NCI-H82 (cell line): ENCODE measurements around the gene CHN2.

ENCODE experiments used
- DNase-seq: peaks from one replicate; lab custom pipeline; 2025; lab: John Stamatoyannopoulos, UW

Gene CHN2

DNA sequence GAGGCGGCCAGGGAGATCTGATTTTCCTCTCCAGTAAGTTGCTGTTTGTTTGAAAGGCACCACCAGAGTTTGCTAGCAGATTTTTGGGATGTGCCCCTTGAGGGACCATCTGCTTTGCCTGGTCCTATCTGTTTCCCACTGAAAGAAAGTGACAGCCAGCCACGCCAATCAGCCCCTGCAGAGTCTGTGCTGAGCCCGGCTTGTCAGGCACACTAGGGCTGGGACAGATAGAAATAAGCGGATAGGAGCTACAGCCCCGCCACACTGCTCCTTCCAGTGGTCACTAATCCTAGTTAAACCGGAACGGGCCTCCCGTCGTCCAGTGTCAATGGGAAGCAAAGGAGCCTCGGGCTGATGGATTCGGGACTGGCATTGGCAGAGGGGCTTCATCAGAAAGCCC, 207.2 kb downstream of the CHN2 start:
- DNase-seq = peak; percentile 69

DNA sequence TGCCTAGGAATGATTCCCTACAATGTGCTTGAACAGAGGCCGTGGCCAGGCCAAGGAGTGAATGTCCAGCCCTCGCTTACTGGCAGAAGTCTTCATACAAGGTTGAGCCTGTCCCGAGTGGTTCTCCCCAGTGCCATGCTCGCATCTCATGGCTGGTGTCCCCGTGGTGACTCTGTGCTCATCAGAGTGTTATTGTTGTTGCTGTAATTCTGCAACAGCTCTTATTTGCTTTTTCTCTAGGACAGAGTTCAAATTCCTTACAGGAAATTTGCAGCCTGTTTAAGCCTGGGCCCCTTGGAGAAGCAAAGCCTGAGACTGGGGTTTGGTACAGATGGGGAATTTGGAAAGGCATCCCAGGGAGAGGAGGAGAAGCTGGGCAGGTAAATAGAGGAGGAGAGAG, 211.3 kb downstream of the CHN2 start:
- DNase-seq = no peak

GRCh38 chr7:29406366-29406765, 211.8 kb downstream of the CHN2 start:
- no peak for DNase-seq

GRCh38 chr7:29408841-29409243, 214.3 kb downstream of the CHN2 start:
- peak; percentile 87 for DNase-seq

- DNase-seq = no peak
These were observed 216.4 kb downstream of the CHN2 start for GRCh38 chr7:29410996-29411395.

DNA sequence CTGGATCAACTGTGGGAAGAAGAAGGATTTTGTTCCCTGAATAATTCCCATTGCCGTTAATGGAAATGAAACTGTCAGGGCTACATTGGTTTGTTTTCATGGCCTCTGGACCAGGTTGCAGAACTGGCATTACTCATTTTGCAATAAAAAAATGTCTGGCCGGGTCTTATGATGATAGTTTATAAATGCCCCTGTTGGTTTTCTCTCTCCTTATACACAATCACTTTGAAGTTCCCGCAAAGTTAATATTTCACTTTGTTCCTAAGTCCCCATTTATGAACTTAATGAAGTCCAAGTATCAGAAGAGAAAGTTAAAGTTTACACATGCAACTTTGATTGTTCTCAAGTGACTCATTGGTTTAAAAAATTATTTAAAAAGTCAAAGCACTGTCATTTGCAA, 218.3 kb downstream of the CHN2 start:
- DNase-seq = no peak

GRCh38 chr7:29413626-29414136, 219.1 kb downstream of the CHN2 start:
- no peak for DNase-seq

- DNase-seq = no peak
These were observed 219.6 kb downstream of the CHN2 start for GRCh38 chr7:29414216-29414615.

- DNase-seq = no peak
These were observed 220.6 kb downstream of the CHN2 start for GRCh38 chr7:29415215-29415614.

GRCh38 chr7:29416276-29416937, 221.8 kb downstream of the CHN2 start:
- DNase-seq = no peak

DNA sequence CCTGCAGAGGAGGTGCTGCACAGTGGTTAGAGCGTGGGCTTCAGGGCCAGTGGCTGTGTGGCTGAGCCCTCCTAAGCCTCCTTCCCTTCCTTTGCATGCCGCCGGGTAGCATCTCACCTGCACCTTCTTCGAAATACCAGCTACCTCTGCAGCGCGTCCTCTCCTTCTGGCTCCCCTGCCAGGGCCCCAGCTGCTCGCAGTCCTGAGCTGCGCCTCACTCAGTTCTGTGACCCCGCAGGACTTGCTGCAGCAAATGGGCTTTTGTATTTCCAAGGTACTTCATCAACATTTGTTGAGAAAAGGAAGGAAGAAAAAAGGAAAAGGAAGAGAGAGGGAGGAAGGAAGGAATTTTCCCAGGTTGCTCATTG, 222.3 kb downstream of the CHN2 start:
- no peak for DNase-seq

- DNase-seq = no peak
These were observed 223.5 kb downstream of the CHN2 start for GRCh38 chr7:29418056-29418455.

DNA sequence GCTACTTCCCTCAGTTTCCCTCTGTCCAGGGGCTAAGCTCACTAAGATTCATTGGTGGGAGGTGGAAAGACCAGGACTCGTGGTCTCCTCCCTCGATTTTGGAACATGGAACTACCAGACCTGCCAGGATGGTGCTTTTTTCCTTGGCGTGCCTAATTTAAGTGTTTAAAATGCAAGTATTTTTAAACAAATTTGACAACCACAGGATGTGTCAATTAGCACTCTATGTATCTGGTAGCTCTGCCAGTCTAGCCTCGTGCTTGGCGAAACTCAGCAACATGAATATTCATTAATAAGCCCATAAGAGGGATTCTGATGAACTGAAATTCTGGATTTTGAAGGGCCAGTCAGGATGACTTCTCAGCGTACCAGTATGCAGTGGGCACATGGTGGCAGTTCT, 224.1 kb downstream of the CHN2 start:
- no peak for DNase-seq

DNA sequence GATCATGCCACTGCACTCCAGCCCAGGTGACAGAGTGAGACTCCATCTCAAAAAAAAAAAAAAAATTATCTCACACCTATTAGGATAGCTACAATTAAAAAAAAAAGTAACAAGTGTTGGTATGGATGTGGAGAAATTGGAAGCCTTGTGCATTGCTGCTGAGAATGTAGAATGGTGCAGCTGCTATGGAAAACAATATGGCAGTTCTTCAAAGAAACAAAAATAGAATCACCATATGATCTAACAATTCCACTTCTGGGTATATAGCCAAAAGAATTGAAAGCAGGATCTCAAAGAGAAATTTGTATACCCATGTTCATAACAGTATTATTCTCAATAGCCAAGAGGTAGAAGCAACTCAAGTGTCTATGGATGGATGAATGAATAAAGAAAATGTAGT, 225.4 kb downstream of the CHN2 start:
- no peak for DNase-seq

- no peak for DNase-seq
These were observed 226.7 kb downstream of the CHN2 start for GRCh38 chr7:29421010-29421956.

GRCh38 chr7:29422829-29423228, 228.3 kb downstream of the CHN2 start:
- no peak for DNase-seq

DNA sequence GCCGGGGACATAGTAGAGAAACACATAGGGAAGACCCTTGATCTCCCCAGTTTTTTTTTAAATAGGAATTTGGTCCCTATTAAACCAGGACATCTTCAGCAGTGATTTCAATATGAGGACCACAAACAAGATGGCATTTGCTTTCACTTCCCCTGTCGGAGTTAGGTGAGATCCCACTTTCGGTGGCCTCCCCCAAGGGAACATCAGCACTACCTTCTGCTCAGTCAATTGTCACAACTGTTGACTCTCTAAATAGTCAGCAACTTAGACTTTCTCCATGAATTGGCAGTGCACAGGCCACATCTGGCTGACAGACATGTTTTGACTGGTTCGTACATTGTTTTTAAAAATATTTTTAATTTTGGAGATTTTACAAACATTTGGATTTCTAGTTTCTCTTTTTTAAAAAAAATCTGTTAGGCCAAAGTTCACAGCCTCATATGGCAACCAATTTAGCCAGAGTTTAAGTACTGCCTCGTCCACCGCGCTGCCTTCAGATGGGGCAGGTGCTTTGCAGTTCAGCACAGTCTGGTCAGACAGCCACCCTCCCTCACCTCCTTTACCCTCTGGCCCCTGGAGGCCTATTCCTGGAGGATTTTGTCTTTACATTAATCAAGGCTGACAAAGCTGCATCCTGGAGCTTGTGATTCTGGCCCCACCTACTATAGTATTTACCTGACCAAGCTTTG, 229.9 kb downstream of the CHN2 start:
- peak; percentile 92 for DNase-seq

GRCh38 chr7:29424984-29425309, 230.4 kb downstream of the CHN2 start:
- peak; percentile 92 for DNase-seq

- peak; percentile 40 for DNase-seq
These were observed 232.0 kb downstream of the CHN2 start for GRCh38 chr7:29426587-29426986.

GRCh38 chr7:29429401-29429800, 234.8 kb downstream of the CHN2 start:
- DNase-seq = no peak

GRCh38 chr7:29430279-29430949, 235.8 kb downstream of the CHN2 start:
- no peak for DNase-seq

GRCh38 chr7:29431686-29432085, 237.1 kb downstream of the CHN2 start:
- no peak for DNase-seq
